GM19043 (cell line): ENCODE data around the gene SMTN.

ENCODE experiments used
- ATAC-seq: cut with Tn5 transposase; IDR thresholded peaks from one replicate; pipeline ENCODE4 v1.9.1; 2021; ENCODE audit warnings: low read depth; ENCODE audit not compliant: unreplicated experiment

SMTN gene

DNA sequence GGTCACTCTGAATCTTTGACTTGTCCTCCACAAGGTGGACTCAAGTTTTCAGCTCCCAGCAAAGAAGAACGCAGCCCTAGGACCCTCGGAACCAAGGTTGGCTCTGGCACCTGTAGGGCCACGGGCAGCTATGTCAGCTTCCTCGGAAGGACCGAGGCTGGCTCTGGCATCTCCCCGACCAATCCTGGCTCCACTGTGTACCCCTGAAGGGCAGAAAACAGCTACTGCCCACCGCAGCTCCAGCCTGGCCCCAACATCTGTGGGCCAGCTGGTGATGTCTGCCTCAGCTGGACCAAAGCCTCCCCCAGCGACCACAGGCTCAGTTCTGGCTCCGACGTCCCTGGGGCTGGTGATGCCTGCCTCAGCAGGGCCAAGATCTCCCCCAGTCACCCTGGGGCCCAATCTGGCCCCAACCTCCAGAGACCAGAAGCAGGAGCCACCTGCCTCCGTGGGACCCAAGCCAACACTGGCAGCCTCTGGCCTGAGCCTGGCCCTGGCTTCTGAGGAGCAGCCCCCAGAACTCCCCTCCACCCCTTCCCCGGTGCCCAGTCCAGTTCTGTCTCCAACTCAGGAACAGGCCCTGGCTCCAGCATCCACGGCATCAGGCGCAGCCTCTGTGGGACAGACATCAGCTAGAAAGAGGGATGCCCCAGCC lies 43.8 kb downstream of the SMTN start:
- no peak for ATAC-seq

DNA sequence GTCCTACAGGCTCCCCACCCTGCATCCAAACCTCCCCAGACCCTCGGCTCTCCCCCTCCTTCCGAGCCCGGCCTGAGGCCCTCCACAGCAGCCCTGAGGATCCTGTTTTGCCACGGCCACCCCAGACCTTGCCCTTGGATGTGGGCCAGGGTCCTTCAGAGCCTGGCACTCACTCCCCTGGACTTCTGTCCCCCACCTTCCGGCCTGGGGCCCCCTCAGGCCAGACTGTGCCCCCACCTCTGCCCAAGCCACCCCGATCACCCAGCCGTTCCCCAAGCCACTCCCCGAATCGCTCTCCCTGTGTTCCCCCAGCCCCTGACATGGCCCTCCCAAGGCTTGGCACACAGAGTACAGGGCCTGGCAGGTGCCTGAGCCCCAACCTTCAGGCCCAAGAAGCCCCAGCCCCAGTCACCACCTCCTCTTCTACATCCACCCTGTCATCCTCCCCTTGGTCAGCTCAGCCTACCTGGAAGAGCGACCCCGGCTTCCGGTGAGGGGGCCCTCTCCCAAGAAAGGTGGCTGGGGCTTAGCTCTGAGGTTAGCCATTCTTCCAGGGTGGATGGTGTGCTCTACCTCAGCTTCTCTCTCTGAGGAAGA lies 44.5 kb downstream of the SMTN start:
- ATAC-seq = no peak

DNA sequence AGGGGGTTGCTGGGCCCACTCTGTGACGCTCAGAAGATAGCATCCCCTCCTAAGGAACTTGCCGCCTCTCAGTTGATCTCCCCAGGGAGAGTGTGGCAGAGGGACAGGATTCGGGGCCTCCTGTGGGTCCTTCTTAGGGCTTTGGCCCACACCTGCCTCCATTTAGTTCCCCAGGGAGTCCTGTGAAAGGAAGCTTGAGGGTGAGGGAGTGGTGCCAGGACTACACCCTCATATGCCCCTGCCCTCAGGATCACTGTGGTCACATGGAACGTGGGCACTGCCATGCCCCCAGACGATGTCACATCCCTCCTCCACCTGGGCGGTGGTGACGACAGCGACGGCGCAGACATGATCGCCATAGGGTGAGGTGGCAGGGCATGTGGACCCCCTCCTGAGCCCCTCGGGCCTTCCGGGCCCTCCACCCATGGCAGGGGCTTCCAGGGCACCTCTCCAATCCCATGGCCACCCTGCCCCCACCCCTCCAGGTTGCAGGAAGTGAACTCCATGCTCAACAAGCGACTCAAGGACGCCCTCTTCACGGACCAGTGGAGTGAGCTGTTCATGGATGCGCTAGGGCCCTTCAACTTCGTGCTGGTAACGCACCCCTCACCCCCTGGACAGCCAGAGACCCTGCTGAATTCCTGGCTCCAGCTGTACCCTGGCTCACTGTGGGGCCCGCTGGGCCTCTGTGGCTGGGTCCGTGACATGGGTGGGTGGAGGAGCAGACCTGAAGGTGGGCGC lies 45.2 kb downstream of the SMTN start:
- no peak for ATAC-seq

DNA sequence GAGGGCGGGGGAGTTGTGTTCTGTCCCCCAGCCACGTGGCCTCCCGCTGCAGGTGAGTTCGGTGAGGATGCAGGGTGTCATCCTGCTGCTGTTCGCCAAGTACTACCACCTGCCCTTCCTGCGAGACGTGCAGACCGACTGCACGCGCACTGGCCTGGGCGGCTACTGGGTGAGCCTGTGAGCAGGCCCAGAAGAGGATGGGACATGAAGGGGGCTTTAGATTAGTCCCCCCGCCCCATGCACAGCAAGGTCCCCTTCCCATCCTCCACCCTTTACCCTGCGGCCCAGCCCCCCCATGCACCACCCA lies 45.7 kb downstream of the SMTN start:
- ATAC-seq = no peak

DNA sequence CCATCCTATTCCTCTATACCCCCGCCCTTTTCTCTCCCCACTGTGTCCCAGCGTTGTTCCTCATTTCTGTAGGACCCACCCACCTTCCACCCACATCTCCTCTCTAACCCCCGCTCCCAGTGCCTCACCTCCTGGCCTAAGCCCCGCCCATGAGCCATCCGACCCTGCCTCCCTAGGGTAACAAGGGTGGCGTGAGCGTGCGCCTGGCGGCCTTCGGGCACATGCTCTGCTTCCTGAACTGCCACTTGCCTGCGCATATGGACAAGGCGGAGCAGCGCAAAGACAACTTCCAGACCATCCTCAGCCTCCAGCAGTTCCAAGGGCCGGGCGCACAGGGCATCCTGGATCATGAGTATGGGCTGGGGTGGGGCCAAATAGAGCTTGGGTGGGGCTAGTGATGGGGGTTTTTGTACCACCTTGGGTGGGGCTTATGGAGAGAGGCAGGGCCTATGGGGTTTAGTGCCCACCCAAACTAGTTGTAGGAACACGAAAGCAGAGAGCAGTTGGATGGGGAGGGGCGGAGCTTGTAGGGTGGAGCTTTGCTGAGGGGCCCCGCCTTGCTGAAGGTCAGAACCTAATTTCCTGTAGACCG lies 46.2 kb downstream of the SMTN start:
- ATAC-seq = no peak

DNA sequence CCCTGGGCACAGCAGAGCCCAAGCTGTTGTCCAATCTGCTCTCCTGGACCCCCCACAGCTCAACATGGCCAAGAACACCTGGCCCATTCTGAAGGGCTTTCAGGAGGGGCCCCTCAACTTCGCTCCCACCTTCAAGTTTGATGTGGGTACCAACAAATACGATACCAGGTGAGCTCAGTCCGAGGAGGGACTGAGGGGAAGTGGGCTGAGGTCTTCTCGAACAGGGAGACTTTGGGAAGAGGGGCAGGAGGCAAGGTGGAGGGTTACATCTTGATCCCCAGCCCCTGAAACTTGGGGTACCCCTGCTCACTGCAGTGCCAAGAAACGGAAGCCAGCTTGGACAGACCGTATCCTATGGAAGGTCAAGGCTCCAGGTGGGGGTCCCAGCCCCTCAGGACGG lies 47.0 kb downstream of the SMTN start:
- ATAC-seq = no peak

DNA sequence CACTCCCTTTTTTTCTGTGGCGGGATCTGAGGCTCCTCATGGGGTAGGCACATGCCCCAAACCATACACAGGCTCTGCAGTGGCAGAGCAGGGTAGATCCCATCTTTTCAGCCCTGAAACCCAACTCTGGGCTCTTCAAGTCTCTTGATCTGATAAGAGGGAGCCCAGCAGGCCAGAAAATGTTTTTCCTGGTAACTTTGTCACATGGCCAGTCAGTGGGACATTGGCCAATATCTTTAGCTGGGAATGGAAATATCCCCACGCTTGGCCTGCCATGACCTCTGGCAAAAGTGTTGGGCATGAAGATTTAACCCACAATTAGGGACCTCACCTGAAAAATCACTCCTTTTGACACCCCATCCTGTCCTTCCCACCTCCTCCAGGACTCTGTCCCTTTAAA lies 49.8 kb downstream of the SMTN start:
- ATAC-seq = no peak

DNA sequence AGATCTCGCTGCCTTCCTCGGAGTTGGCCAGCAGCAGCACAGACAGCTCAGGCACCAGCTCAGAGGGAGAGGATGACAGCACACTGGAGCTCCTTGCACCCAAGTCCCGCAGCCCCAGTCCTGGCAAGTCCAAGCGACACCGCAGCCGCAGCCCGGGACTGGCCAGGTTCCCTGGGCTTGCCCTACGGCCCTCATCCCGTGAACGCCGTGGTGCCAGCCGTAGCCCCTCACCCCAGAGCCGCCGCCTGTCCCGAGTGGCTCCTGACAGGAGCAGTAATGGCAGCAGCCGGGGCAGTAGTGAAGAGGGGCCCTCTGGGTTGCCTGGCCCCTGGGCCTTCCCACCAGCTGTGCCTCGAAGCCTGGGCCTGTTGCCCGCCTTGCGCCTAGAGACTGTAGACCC lies 52.8 kb downstream of the SMTN start:
- no peak for ATAC-seq

DNA sequence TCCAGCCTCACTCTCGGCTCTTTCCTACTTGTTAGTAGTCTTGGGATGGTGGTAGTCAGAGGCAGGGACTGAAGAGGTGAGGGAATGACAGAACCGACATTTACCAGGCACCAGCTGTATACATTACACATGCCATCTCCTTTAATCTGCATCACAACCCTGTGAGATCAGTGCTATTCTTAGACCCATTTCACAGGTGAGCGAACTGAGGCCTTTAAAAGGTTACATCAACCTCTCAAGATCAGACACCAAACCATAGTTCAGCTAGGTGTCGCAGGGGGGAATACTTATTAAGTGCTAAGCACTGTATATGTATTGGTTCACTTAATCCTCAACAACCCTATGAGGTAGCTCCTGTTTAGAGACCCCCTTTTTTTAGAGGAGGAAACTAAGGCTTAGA lies 53.6 kb downstream of the SMTN start:
- ATAC-seq = no peak

DNA sequence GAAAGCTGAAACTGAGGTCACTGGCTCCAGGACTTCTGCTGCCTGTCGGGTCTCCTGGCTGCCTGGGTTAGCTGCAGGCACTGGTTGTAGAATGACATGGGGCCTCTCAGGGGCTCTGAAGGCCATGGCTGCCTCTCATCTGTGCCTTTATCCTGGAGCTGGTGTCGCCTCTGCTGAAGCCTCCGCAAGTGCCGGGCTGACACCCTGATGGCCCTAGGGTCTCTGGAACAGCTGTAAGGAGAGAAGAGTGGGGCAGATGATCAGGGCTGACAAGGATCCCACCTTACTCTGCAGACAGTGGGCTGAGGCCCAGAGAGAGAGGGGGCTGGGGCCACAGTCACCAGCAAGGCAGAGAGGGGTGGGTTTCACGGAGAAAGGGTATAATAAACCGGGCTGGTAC lies 54.6 kb downstream of the SMTN start:
- ATAC-seq = no peak

DNA sequence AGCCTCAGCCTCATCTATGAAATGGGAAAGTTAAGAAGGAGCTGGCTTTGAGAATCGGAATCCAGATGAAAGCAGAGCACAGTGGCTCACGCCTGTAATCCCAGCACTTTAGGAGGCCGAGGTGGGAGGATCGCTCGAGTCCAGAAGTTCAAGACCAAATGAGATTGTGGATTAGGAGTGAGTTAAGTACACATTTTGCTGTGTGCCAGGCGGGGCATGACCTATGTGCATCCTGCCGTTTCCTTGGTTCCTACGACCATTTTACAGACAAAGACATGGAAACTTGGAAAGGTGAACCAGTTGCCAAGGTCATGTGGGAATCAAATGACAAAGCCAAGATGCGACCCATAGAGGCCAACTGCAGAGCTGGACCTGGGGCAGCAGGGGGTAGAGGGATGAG lies 55.0 kb downstream of the SMTN start:
- ATAC-seq = no peak

DNA sequence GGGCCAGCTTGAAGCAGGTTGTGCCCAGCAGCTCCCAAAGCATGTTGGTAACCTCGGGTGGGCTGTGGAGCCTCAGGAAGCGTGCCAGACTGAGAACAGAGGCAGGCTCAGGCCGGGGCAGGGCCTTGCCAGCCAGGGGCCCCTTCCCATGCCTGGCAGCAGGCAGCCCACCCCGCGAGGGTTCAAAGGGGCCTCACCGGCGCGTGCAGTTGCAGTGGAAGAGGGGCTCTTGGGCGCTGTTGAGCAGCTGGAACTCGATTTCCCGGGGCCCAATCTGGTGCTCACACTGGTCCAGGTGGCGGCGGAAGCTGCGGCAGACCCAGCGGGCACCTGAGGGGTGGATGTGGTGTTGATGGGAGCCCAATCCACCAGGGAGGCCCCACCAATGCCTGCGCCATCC lies 55.6 kb downstream of the SMTN start:
- no peak for ATAC-seq

DNA sequence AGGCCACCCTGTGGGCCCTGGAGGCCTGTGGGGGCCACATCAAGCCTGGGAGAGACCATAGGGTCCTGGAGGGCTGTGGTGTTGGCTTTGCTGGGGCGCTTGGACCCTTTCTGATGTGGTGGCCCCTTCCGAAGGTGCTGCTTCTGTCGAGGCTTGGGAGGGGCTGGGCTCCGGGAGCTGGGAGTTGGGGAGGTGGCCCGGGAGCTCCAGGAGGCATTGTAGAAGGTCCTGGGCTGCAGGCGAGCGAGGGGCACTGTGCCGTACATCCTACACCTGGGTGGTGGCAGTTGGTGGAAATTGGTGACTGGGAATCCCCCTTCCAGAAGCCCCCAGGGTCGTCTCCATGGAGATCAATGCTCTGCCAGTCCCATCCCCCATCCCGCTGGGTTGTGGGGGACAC lies 56.6 kb downstream of the SMTN start:
- ATAC-seq = no peak

DNA sequence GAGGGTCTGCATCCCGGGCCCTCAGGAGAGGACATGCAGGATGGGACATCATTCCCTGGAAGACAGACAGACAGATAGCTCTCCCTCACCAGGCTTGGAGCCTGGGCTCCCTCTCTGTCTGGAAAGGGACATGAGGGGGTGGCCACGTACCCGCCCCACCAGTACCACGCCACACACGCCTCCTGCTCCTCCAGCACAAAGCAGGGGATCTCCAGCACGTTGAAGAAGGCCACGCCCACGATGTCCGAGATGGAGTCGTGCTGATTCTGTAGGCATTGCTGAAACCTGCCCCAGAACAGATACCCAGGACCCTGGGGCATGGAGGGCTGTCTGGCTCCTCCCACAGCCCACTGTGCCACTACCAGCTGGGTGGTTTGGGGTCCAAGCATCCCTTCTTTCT lies 57.0 kb downstream of the SMTN start:
- ATAC-seq = no peak

DNA sequence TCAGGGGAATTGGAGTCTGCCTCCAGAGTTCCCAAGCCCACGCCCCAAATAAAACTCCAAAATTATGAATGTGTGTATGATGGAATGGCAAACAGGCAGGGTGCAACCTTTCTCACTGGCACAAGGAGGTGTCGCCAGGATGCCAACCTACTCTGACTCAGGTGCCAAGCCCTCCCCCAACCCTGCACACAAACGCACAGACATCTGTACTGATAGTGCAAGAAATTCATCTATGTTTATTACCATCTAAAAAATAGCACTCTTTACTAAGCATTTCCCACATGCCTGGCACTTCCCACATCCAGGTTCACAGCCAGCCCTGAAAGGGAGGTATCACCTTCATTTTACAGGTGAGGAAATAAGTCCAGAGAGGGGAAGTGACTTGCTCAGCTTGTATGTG lies 57.9 kb downstream of the SMTN start:
- no peak for ATAC-seq

DNA sequence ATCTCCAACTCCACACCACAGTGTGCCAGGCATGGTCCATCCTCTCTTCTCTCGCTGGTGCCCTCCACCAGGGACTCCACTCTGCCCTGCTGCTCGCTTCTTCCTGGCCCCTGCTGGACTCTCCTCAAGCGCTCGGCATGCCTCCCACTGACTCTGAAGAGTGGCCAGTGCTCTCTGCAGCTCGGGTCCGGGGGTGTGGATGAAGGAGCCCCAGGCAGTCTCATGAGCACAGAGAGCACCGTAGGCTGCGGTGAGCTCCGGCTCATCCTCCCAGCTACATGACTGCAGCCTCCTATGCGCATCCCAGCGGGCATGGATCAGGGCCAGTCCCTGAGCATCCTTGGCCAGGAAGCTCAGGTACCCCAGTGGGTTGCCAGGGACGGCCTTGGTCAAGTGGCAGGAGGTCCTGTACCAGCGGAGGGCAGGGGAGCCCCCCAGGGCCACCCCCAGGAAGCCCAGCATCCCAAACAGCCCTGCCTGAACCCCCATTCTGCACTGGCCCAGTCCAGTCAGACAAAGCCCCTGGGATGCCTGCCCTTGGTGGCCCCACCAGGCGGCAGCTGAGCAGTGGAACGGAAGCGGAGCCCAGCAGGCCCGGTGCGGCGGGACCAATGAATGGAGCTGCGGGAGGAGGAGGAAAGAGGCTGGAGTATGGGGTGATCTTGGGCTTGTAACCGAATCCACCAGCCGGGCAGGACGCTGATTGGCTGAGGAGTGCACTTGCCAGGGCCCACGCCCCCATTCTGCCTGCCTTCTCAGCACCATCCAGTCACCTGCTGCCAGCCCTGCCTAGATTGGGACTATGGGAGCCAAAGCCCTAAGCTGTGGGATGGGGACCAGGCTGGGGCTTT lies 59.0 kb downstream of the SMTN start, which contains the start of gene PLA2G3:
Gene PLA2G3 (minus strand): TSS at position 643 of the 851 bp plus-strand sequence. CDS start 154 bp downstream, at position 489.
- ATAC-seq = no peak

DNA sequence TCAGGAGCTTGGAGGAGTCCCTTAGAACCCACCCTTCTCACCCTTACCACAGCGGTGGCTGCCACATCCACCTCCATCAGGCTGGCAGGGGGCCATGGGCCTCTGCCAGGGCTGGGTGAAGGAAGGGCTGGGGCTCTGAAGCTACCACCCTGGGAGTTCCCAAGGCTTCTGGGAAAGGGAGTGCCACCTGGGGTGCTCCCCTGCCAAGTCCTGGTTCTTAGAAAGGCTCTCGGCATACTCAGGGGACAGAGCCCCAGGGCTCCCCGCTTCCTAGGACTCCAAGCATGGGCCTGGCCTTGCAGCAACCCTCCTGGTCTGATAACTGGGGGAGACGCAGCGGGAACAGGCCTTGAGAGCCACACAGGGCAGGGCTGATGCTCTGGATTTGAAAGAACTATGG lies 59.6 kb downstream of the SMTN start:
- no peak for ATAC-seq

DNA sequence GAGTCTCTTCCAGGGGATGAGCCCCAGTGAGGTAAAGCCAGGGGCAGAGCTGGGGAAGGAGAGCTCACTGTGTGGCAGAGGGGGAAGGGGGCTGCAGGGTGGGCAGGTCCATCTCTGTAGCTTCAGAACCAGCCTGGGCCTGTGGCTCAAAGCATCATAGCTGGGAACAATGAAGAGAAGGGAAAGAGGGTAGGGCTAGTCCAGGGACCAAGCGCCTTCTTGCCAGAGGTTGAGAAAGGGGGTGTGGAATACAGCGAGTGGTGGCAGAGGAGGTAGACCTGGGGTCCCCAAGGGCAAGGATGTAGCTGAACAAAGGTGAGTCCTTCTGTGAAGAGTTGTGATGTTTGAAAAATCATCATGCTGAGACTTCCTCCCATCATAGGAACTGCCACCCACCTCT lies 60.4 kb downstream of the SMTN start:
- ATAC-seq = no peak

DNA sequence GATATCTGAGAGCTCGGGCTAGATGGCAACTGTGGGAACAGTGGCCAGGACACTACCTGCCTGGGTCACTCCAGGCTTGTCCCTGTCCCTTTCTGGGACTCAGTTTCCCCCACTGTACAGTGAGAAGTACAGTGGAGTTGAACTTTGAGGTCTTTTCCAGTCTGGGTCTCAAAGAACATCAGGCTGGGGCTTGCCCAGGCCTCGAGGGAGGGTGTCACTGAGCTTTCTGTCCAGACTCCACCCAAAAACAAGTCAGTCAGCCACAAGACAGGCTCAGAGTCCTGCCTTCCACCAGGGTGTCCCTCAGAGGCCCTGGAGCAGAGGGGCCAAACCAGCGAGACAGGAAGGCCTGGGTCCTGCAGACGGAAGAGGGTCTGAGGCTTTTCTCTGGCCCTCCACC lies 61.2 kb downstream of the SMTN start:
- no peak for ATAC-seq

DNA sequence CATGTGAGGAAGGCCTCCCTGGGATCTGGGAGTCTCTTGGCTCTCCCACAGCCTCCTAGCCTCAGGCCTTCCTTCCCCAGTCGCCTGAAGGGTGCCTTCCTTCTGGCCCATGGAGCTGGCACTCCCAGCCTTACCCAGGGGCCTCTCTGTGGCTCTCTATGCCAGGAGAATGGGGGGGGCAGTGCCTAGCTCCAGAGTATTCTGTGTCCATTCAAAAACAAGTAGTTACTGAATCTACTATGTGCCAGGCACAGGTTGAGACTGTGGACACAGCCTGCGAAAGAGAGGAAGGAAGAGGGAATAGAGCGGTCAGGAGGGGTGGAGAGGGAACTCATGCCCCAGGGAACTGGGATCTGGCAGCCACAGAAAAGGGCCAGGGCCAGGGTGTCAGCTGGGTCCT lies 61.9 kb downstream of the SMTN start:
- no peak for ATAC-seq

DNA sequence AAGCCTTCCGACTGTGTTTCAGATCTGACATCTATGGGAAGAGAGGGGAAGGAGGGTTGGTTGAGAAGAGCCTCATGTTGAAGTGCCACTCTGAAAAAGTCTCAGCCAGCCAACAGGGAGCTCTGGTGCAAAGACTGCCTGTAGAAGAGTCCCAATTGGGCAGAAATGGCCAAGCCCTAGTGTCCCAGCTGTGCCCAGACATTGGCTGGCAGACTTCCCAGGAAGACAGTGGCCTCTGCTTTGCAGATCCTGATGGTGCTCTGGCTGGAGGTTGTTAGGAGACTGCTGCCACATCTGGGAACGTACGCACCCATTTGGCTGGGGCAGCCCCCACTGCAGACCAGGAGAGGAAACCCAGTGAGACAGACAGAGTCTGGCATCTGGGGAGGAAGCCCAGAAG lies 62.4 kb downstream of the SMTN start:
- ATAC-seq = no peak
